Activated CD4-positive, CD25-positive, alpha-beta regulatory T cell treated with anti-CD3 and anti-CD28 coated beads, Interleukin-2, amount 50 U/mL, for 24 hours (primary cell): ENCODE results near the gene EDEM1.
A peak's percentile ranks its signal among the peaks of the same experiment; 100 is the strongest.
"Not testable (repeated sequence)": the region's sequence is repeated elsewhere in the genome, so short reads cannot be mapped to it uniquely, and the experiment has no call there.

ENCODE experiments used
- ATAC-seq, 2 donors: fragments of 150-1000 bp; cut with Tn5 transposase; one replicate each; pipeline ENCODE4 v1.10.0; 2021; ENCODE audit warnings: mild to moderate bottlenecking in 1 of 2, moderate library complexity in 1 of 2

The EDEM1 gene

GRCh38 chr3:5179036-5179435, 8.5 kb upstream of the EDEM1 start:
- ATAC-seq, result not testable (repeated sequence)

- no peak for ATAC-seq
Observed at GRCh38 chr3:5181469-5182141, 5.9 kb upstream of the EDEM1 start.

DNA sequence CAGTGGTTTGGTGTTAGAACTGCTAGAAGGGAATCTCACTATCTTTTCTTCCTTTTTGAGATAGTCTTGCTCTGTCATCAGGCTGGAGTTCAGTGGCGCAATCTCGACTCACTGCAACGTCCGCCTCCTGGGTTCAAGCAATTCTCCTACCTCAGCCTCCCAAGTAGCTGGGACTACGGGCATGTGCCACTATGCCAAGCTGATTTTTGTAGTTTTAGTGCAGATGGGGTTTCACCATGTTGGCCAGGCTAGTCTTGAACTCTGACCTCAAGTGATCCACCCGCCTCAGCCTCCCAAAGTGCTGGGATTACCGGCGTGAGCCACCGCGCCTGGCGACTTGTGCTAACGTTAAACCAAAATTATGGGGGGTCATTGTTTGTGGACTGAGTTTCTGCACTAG, 3.8 kb upstream of the EDEM1 start:
- not testable (repeated sequence) for ATAC-seq

DNA sequence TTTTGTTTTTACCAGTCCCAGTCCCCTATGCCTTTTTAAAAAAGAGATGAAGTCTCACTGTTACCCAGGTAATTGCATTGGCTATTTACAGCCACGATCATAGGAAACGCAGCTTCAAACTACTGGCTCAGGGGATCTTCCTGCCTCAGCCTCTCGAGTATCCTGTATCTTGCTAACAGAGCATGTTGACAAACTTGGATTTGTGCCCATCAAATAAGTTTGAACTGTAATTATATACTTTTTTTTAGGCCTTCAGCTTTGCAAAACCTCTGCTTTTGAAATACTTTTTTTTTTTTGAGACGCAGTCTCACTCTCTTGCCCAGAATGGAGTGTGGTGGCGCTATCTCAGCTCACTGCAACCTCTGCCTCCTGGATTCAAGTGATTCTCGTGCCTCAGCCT, 3.0 kb upstream of the EDEM1 start:
- ATAC-seq, result no peak

GRCh38 chr3:5185093-5185673, 2.3 kb upstream of the EDEM1 start:
- ATAC-seq, result no peak

GRCh38 chr3:5186089-5186857, 1.2 kb upstream of the EDEM1 start:
- no peak for ATAC-seq

DNA sequence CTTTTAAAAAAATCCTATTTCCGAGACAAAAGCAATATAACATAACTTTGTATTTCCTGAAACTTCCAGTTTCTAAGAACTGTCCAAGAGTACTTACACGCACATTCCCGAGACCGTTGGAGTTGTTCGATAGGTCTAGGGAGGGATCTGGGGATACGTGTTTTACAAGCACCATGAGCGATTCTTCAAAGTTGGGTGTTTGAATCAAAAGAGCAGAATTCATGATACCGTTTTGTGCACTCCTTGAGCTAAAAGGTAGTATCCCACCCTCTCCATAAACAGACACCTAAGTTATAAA, 700 bp upstream of the EDEM1 start:
- ATAC-seq, result no peak

GRCh38 chr3:5187920-5188418, 462 bp downstream of the EDEM1 start:
- peak; percentile 21 to 30 for ATAC-seq

- peak; percentile 20 to 25 for ATAC-seq
Observed at GRCh38 chr3:5188419-5189221, 1.1 kb downstream of the EDEM1 start.

DNA sequence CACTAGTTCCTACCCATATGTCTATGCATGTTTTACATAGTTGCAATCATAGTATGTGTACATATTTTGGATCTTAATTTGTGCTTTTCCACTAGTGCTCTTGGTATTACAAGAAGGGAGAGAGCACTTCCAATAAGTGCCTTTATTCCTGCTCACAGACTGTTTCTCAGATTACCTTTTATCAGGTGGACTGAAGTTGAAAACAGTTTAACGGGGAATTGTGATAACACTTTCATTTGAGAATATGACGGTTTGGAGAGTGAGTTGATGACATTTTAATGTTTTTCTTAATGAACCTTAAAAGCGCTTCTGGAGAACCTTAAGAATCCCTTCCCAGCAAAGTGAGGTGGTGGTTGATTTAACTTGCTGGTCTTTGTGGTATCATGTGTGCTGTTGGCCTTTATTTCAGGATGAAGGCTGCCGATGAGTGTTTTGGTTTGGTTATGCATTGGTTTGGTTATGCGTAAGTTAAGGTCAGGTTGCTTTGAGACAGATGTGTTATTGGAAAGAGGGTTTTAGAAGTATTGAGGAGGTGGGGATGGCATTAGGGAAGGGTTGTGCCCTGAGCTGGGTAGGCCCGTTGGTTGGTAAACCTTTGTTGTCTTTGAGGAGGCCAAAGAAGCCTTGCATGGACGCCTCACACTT, 2.8 kb downstream of the EDEM1 start:
- ATAC-seq, result no peak

DNA sequence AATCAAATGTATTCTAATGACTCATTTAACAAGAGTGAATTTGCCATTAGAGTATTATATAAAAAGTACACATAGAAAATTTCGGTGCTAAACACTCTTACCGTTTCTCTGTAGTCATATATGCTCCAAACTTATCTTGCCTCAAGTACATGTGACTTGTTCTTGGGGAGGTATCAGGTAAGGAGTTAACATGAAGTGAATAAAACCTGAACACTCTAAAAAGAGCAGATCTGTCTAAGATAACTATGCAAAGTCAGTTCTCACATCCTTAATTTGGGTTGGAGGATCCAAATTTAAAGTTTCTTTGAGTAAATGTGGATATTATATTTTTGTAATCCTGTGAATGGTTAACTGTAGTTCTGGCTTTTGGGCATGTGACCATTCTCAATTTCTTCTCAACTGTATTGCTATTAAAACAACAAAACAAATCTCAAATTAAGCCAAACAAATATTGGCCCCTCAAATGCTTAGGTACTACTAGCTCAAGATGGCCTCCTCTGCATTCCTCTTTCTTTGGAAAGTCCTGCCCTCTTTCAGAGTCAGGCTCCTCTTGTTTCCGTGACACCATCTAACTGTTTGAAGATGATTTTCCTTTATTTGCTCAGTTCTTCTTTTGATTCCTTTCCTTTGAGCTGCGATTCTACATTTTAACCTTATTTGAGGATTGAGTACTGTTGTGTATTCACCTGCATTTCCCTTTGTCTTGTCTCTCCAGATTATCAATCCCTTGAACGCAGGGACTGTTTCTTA, 4.2 kb downstream of the EDEM1 start:
- no peak for ATAC-seq

DNA sequence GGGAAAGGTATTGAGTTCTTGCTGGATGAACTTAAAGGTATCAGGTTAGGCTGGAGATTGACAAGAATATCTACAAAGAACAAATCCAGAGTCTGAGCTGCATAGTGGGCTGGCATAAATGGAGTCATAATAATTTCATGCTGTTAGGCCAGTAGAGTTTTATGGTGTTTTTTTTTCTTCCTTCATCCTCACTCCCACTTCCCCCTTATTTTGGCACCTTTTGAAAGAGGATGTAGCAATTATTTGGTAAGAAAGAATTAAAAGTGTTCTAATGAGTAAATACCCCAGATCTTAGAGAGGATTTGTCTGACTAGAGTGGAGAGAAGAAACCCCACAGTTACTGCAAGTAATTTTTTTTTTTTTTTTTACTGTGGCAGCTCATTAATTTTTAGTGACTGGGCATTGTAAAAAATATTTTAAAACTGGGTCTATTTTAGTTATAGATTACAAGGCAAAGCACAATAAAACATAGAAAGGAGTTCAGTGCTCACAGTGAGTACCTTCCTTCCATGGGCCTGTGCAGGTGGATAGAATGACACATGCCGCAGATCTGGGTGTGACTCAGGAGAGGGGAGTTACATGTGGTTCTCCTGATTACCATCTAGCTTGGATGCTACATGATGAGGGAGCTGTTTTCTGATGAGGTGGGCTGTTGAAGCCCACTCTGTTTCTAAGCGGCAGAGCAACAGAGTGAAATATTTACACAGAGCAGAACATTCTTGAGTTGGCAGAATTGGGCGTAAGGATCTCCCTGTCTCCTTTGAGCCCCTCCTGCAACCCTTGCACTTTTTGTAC, 5.3 kb downstream of the EDEM1 start:
- peak; percentile 12 to 16 for ATAC-seq

DNA sequence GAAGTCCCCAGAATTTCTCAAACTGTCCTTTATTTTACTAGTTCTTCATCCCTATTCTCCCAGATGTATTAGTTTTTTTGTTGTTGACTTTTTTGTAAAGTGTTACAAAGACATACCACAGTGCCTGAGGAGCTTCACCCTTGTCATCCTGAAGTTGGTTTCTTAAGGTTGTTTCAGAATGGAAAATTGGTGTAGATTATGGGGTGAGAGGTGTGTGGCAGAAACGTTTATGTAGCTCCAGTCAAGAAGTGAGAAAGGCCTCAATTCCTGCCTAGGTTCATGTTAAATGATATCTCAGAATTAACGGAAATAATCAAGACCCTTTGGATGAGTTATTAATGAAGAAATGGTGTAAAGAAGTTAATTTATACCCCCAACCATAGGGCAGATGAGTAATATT, 6.8 kb downstream of the EDEM1 start:
- peak; percentile 1 to 3 for ATAC-seq

DNA sequence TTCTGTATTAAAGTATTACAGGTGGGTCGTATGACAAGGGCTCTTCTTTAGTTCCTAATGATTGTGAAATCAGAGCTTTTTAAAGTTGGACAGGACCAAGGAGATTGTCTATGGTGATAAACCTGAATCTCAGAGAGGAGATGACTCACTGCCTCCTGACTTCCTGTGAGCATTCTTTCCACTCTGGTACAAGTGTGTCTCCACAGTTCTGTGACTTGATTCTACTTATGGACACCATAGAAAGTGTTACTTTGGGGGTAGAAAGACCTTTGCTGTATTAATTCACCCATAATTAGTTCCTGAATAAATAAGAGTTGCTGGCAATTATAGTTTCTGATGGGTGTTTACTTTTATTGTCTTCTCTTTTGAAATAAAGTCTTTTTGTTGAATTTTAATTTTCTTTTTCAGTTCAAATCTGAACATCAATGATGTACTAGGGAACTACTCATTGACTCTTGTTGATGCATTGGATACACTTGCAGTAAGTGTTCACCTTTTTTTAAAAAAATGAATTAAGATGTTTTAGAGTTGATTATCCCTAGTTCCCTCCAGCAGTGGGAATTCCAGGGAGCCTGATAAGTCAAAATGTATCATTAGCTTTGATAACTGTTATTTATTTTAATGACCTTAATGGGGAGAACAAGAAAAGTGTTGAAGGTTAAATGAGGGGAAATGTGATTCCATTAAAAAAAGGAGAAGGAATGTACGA, 7.4 kb downstream of the EDEM1 start:
- peak; percentile 42 to 50 for ATAC-seq

DNA sequence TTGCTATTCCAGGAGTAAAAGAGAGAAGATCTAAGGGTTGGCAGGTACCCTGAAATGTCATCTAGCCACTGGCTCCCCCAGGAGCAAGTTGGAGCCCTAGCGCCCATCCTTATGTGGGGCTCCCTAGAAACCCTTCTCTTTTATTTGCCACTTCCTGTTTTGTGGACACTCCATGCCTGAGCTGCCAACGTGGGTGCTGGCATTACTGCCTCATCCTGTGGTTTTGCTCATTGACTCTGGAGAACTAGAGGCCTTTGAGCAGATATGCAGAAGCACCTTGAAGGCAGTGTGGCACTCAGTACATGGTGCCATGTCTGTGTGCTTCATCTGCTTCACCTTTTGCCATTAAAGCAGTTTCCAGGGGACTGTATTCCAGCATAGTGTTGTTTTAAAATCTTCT, 8.1 kb downstream of the EDEM1 start:
- ATAC-seq, result no peak

DNA sequence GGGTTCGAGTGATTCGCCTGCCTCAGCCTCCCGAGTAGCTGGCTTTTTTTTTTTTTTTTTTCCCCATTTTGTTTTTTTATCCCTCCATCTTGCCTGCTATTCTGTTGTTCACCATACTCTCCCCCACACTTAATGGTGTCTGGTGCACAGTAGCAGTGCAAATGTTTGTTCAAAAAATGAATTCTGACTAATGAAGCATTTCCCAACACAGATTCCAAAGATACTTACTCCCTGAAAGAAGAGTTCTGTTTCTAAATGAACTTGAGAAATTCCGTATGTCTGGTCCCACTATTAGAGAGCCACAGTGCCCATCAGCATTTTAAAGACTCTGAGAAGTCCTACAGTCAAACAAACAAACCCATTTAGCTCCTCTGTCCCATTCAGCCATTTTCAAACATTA, 9.5 kb downstream of the EDEM1 start:
- ATAC-seq, result no peak

GRCh38 chr3:5197470-5198312, 10.2 kb downstream of the EDEM1 start:
- ATAC-seq, result peak; percentile 67 to 71

DNA sequence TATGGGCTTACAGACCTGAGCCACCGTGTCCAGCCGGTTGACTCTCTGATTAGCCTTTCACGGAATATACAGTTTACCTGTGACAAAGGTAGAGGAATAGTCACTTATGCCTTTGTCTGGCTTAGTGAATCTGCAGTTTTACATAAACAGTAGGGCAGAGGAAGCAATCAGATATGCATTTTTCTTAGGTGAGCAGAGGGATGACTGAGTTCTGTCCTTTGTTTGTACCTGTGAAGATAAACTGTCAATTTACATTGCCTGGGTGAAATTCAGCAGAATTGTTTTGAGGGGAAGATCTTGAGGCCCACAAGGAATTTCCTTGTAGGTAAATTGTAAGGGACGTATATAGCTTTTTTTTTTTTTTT, 10.8 kb downstream of the EDEM1 start:
- no peak for ATAC-seq

DNA sequence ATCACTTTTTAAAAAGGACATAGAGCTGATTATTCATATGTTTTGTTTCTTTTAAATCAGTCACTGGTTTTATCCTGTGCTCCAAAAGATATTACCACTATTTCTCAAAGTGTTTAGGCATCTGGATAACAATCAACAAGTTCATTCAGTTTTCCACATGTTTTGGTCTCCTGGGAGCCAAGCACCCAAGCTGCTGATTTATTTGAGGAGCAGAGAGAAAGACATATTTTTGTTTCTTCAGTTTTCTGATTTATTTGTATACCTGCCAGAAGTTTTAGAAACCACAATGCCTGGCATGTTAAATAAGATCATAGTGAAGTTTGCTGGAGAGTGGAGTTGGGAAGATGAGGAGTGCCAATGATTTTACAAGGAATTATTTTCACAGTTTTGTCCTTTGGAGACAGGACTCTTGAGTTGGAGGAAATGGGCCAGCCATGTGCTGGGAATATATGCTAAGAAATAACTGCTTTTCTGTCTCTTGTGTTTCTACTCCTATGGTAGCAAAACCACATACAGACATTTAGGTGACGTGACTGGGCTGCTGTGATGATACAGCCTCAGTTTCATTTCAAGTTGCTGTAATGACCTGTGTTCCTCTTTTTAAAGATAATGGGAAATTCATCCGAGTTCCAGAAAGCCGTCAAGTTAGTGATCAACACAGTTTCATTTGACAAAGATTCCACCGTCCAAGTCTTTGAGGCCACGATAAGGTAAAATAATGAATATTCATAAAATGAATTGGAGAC, 11.7 kb downstream of the EDEM1 start:
- ATAC-seq, result no peak
